ENCODE results near the gene MAP3K6.
"Not testable (repeated sequence)": the region's sequence is repeated elsewhere in the genome, so short reads cannot be mapped to it uniquely, and the experiment has no call there.

Gene MAP3K6, protein sequence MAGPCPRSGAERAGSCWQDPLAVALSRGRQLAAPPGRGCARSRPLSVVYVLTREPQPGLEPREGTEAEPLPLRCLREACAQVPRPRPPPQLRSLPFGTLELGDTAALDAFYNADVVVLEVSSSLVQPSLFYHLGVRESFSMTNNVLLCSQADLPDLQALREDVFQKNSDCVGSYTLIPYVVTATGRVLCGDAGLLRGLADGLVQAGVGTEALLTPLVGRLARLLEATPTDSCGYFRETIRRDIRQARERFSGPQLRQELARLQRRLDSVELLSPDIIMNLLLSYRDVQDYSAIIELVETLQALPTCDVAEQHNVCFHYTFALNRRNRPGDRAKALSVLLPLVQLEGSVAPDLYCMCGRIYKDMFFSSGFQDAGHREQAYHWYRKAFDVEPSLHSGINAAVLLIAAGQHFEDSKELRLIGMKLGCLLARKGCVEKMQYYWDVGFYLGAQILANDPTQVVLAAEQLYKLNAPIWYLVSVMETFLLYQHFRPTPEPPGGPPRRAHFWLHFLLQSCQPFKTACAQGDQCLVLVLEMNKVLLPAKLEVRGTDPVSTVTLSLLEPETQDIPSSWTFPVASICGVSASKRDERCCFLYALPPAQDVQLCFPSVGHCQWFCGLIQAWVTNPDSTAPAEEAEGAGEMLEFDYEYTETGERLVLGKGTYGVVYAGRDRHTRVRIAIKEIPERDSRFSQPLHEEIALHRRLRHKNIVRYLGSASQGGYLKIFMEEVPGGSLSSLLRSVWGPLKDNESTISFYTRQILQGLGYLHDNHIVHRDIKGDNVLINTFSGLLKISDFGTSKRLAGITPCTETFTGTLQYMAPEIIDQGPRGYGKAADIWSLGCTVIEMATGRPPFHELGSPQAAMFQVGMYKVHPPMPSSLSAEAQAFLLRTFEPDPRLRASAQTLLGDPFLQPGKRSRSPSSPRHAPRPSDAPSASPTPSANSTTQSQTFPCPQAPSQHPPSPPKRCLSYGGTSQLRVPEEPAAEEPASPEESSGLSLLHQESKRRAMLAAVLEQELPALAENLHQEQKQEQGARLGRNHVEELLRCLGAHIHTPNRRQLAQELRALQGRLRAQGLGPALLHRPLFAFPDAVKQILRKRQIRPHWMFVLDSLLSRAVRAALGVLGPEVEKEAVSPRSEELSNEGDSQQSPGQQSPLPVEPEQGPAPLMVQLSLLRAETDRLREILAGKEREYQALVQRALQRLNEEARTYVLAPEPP (N-terminal part only)

GRCh38 chr1:27366411-27367159 is at the start of gene MAP3K6:
TSS of gene MAP3K6 (minus strand) at chr1:27366961. CDS start at chr1:27366597, 364 bp downstream.
- no peak for DNase-seq (ENCODE audit: low read depth in 1 of 2, low spot score in 1 of 2)

DNA sequence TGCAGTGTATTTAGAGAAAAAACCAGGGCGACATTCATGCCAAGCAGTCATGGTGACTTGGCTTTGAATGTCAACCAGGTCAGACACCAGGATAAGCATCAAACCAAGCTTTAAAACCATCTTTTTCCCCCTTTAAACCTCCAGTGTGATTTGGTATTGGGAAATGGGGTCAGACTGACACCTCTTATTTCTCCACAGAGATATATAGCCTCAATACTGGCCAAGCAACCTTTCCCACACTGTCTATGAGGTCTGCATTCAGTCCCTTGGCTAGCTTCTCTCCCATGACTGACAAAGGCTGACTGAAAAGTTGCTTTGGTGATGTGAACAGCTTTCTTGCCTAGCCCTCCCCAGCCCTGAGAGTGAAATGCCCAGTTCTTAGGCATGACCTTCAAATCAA is 47.3 kb upstream of the MAP3K6 start:
- no peak for DNase-seq (ENCODE audit: low read depth in 1 of 2, low spot score in 1 of 2)

GRCh38 chr1:27413004-27413403 is 46.2 kb upstream of the MAP3K6 start:
- no peak for DNase-seq (ENCODE audit: low read depth in 1 of 2, low spot score in 1 of 2)

DNA sequence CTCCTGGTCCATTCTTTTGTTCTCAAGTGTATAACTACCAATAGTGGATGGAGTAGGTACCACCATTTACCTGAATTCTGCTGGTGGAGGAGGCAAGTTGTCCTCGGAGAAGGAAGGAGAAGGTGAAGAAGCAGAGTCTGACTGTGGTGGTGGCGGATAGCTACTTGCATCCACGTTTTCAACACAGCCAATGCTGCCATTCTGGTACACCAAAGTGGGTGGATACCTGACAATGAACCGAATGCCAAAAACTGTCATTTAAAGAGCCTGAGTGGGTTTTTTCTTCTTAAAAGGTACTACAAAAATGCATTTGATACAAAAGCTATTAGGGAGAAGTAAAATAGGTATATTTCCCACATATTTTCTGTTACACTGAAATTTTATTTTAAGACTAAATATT is 45.7 kb upstream of the MAP3K6 start:
- DNase-seq (ENCODE audit: low read depth in 1 of 2, low spot score in 1 of 2) = no peak

- DNase-seq (ENCODE audit: low read depth in 1 of 2, low spot score in 1 of 2) = no peak
Measured at GRCh38 chr1:27410709-27411108, 43.9 kb upstream of the MAP3K6 start.

- DNase-seq (ENCODE audit: low read depth in 1 of 2, low spot score in 1 of 2) = no peak
Measured at GRCh38 chr1:27409669-27410068, 42.9 kb upstream of the MAP3K6 start.

- DNase-seq (ENCODE audit: low read depth in 1 of 2, low spot score in 1 of 2) = no peak
Measured at GRCh38 chr1:27408151-27408550, 41.4 kb upstream of the MAP3K6 start.

- not testable (repeated sequence) for DNase-seq (ENCODE audit: low read depth in 1 of 2, low spot score in 1 of 2)
Measured at GRCh38 chr1:27406791-27407190, 40.0 kb upstream of the MAP3K6 start.

DNA sequence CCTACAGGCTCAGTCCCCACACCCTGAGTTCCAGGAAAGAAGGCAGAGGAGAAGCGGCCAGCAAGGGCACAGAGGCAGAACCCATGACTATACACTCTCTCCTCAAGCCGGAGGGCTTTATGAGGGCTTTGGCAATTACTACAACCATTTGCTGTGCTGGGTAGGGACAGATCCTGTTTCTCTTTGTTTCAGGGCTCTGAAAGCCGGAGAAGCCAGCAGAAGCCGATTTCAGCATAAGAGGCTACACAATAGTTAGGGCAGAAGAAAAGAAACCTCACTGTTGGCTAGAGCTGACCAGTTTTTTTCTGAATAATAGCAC is 39.6 kb upstream of the MAP3K6 start:
- DNase-seq (ENCODE audit: low read depth in 1 of 2, low spot score in 1 of 2) = no peak

GRCh38 chr1:27405598-27406361 is 39.0 kb upstream of the MAP3K6 start:
- not testable (repeated sequence) for DNase-seq (ENCODE audit: low read depth in 1 of 2, low spot score in 1 of 2)

- DNase-seq (ENCODE audit: low read depth in 1 of 2, low spot score in 1 of 2) = no peak
Measured at GRCh38 chr1:27405074-27405473, 38.3 kb upstream of the MAP3K6 start.

- DNase-seq (ENCODE audit: low read depth in 1 of 2, low spot score in 1 of 2) = no peak
Measured at GRCh38 chr1:27403931-27404330, 37.2 kb upstream of the MAP3K6 start.

DNA sequence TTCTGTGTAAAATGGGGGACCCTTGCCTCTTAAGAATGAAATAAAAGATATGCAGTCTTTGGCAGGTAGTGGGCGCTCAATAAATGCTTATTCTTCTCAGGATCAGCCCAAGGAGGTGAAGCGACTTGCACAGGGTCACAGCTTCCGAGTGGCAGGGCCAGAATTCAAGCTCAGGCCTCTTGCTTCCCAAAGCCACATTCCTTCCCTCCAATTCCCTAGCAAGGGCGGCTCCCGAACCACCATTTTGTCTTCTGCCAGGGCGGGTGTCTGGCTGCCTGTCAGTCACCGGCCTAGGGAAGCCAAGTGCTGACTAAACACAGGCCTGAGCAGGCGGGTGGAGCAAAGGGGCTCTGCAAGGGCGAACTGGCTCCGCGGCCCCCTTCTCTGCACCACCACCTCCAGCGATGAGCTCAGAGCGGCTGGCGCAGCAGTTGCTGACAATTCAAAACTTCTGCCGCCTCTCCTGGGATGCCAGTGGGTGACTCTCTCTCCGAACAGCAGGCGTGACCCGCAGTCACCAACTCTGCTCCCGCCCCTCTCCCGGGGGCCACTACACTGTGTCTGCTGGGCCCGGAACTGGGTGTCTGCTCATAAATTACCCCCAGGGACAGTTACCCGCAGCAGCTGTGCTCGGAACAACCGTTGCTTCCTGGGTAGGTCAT is 36.4 kb upstream of the MAP3K6 start:
- DNase-seq (ENCODE audit: low read depth in 1 of 2, low spot score in 1 of 2) = no peak

DNA sequence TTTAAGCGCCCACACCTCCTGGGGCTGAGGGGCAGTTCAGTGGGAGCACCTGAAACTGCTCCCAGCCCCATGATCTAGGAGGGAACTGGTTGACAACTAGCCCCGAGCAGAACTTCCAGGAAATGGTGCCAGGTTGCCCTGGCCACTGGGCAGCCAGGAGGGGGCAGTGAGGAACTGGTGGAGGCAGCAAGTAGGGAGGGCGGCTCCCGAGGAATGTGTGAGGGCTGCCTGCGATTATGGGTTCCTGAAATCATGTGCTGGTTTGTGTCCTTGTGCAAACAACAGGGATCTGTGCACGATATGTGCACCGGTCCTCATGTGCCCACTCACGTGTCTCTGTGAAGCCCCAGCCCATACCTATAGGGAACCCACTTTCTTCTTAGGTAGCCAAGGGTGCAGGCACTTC is 35.6 kb upstream of the MAP3K6 start:
- no peak for DNase-seq (ENCODE audit: low read depth in 1 of 2, low spot score in 1 of 2)

DNA sequence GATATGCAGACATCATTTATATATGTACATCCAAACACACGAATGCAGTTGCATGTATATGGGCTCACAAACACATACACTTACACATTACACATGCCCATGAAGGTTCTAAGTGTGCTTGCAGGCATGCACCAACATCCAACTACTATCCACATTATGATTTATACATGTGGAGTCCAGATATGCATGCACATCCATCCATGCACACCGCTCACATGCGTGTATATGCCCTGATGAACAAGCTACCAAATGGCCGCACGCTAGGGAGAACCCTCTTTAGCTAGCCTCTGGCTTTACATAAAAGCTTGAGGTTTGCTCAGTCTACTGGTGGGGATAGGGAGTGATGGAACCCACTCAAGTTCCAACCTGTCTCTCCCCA is 34.2 kb upstream of the MAP3K6 start:
- no peak for DNase-seq (ENCODE audit: low read depth in 1 of 2, low spot score in 1 of 2)

GRCh38 chr1:27400082-27400962 is 33.6 kb upstream of the MAP3K6 start:
- DNase-seq (ENCODE audit: low read depth in 1 of 2, low spot score in 1 of 2) = no peak

DNA sequence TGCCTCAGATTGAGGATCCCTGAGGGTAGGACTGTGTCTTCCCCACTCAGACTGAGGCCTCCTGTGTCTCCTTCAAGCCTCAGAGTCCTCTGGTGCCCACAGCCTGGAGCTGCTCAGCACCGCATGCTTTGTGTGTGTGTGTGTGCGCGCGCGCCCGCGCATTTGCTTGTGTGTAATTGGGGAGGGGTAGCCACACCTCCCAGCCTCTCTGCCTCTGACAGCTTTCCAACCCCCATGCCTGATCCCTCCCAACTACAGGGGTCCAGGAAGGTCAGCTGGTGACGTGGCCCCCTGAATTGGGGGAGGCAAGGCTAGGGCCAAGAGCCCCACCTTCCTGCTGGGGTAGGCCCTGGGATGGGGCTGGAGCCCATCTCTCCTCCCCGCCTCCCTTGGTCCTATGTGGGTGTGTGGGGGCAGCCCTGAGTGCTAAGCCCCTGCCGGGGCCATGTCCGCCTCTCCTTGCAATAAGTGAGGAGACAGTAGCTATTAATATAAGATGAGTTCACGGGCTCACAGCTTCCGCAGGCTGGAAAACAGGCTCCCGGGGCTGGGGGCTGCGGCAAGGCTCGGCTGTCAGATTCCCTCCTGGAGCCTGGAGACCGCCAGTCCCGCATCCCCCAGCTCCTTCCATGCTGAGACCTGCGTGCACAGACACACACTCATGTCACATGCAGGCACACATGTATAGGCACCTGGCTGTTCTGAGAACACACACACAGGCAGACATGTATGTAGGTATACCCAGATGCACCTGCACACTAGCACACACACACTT is 32.7 kb upstream of the MAP3K6 start:
- DNase-seq (ENCODE audit: low read depth in 1 of 2, low spot score in 1 of 2) = no peak

Data from activated CD4-positive, alpha-beta T cell treated with anti-CD3 and anti-CD28 coated beads, Interleukin-2, amount 50 U/mL, for 24 hours (primary cell).